Muscle of back (tissue), 11 donors: Measurements from ENCODE around the gene S100A6. TPM values are rescaled to one million over a fixed set of nuclear protein-coding genes. Genes with fewer than 3 reads are reported as not detected.
A peak's percentile ranks its signal among the peaks of the same experiment; 100 is the strongest.
"Not testable (repeated sequence)": the region's sequence is repeated elsewhere in the genome, so short reads cannot be mapped to it uniquely, and the experiment has no call there.

ENCODE experiments used
- DNase-seq, 3 donors: peaks; one replicate each; pipeline versions ENCODE4 v3.0.0 to v3.0.0-alpha.2; 2013
- polyA plus RNA-seq, 10 donors: library from polyadenylated mRNA; unstranded; fragments of 120-200 nt; gene quantifications; one replicate each; pipeline ENCODE4 v1.2.1, GENCODE V29; 2013; ENCODE audit not compliant: insufficient read length in 10 of 10

S100A6 gene
- polyA plus RNA-seq, 10 donors, result 159 to 322 (median 210) TPM

DNA sequence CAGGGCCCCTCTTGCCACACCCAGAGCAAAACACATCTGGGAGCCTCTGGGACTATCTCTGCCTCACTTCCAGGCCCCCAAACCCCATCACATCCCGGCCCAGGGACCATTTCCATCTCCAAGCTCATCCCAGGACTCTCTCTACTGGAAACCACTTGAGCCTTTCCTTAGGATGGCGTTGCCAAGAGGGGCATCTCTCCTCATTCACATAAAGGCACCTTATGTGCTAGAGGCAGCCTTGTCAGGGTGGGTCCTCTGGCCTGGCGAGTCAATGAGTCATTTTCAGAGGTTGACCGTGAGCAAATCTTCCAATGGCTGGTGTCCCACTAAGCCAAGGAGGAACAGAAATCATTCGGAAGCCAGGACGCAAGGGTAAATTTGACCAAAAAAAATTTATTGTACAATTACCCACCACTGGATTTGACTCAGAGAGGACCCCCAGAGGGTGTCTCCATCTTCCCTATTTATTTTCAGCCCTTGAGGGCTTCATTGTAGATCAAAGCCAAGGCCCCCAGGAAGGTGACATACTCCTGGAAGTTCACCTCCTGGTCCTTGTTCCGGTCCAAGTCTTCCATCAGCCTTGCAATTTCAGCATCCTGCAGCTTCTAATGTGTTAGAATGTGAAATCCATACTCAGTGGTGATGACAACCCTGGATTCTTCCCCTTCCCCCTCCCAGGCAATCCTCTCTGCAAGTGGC is 1.4 kb downstream of the S100A6 start:
- no peak for DNase-seq

DNA sequence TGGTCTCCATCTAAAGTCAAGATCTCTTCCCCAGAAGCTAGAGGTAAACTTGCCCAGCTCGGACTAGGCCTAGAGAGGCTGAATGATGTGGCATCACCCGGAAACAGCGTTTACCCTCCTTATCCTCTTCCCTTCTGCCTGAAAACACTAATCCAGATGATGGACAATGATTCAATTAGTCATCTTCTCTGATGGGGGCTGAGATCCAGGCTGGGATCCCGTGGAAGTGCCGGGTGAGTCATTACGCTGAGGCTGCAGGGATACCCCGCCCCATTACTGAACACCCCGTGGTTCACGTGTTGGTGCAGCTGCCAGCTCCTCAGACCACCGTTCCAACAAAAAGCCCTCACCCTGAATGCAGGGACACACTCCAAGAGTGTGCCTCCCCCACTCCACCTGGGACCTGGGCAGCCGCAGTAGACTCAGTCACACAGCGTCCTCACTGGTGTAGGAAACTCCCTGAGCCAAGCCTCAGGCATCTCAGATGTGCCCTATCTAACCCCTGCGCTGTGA is 2.0 kb downstream of the S100A6 start:
- DNase-seq, result peak in 1 of 3 donors; percentile 83

DNA sequence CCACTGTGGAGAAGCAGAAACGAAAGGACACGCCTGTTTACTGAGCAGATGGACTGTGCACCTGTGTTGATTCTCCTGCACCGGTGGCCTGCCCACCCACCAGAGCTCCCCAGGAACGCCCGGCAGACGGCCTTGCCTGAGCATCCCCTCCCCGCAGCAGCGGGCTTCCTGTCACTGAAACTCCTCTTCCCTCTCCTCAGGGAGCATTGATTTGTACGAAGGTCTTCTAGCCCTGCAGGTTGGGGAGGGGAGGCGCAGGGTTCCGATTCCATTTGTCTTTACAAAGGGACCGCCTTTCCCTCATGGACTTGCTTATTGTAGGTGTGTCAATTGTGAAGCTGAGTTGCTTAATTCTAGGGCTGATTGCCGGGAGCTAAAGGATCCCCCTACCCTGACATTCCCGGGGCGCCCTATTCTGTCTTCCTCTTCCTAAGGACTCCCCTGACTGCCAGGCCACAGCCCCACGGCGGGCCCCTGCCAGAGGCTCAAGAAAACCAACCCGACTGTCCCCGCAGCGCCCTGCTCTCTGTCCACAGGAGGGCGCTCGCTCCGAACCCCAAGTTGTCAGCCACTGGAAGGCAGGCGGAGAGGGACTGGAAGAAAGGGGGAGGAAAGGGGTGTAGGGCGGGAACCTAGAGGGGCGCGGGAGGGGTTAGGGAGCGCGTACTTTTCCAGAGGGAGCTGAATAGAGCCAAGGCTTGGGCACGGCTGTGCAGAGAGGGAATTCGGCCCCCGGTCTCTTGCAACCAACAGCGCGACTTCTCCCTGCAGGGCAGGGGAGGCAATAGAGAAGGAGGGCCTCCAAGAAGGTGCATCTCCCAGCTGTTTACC is 2.8 kb downstream of the S100A6 start:
- DNase-seq, result peak; percentile 88 to 94 (median 90)

DNA sequence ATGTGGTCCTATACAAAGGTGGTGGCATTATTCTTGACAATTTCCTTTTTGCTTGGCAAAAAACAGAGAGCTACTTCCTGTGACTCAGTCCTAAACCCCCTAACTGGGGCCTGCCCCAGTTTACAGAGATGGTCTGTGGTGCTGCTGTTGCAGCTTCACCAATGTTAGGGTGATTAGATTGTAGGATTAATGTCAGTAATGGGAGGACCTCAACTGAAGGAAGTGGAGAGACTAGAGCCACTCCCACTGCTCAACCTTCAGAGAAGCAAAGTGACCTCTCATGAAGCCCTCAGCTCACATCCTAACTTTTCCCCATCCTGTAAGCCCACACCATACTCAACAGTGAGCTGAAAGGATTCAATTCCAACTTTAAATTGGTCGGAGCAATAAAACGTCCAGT is 3.6 kb downstream of the S100A6 start:
- DNase-seq, result no peak

DNA sequence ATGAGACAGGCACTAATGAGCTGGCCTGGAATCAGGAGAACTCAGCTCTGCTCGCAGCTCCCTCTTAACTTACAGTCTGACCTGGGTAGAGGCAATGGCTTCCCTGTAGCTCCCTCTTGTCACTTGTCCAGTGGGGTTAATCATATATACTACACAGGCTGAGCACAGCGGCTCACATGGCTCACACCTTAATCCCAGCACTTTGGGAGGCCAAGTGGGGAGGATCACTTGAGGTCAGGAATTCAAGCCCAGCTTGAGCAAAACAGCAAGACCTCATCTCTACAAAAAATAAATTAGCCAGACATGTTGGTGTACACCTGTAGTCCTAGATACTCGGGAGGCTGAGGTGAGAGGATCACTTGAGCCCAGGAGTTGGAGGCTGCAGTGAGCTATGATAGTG is 4.2 kb downstream of the S100A6 start:
- no peak for DNase-seq

DNA sequence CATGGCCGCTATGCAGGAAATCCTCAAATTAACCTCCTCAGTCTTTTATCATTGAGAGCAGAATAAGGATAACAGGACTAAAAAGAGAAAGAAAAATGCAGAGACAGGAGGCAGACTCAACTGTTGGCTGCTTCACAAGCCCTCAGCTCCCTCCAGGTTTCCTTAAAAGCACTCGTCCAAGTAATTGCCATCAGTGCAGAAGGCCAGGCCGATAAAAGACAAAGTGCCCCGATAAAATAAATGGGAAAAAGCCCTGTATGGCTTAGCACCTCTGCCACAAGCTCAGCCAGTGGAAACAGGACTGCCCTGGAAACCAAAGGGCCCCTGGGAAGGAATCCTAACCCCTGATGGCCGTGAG is 8.1 kb downstream of the S100A6 start:
- DNase-seq, result no peak

DNA sequence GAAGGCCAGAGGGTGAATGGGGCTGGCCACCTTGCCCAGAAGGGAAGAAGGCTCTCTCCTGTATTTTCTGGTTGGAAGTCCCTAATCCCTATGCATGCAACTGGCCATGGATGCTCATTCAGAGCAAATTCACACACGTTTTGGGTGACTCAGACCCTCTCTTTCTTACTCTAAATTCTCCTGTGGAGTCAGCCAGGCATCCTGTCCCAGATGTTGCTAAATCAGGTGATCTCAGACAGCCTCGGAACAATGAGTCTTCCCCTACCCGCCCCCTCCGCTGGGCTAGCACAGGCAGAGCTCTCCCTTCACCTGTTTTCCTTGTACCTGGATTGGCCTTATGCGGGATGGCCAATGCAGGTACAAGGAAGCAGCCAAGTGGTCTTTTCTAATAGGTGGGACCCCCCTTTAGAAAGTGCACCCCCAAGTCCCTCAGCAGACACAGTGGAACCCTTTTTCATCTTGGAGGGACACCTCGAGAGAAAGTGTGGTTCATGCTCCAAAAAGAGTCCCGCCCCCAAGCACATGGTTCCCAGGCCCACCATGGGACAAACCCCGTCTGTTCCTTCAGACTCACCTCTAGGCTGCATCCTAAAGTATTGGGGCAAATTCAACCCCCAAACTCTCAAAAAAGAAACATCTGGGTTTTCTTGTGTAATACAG is 8.6 kb downstream of the S100A6 start:
- DNase-seq, result no peak

DNA sequence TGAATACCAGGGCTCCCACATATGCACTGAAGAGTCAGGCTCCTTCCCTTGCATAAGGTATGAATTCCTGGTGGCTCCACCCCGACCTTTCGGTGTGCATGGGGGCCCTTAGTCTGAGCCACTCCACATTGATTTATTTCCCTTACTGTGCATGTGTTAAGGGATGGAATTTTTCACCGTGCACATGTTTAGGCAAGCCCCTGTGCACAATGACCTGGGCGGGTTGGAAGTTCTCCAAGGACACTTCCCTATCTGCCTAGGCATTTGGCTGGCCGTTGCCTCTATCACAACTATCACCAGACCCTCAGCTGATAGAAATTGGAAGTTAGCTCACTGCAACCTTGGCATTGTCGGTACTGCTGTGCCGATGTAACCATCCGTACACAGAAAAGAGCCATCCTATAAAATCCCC is 9.7 kb downstream of the S100A6 start:
- no peak for DNase-seq

DNA sequence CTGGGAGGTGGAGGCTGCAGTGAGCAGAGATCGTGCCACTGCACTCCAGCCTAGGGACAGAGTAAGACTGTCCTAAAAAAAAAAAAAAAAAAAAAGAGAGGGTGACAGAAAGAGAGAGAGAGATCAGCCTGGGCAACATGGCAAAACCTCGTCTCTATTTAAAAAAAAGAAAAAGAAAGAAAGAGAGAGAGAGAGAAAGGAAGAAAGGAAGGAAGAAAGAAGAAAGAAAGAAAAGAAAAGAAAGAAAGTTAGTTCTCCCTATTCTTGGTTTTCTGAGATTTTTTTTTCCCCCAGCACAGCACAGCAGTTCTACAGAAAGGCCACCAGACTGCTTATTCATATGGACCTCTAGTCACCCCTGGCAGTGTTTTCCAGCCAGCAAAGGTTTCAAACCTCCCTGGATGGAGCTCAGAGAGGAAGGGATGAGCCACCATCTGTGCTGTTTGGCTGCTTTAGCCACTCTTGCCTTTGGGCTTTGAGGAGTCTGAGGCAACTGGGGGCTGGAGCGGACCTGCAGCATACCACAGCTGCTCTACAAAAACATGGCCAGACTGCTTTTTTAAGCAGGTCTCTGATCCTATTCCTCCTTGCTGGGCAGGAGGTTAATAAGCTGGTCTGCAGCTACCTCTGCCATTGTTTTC is 10.6 kb downstream of the S100A6 start:
- DNase-seq, result peak in 1 of 3 donors; percentile 53

DNA sequence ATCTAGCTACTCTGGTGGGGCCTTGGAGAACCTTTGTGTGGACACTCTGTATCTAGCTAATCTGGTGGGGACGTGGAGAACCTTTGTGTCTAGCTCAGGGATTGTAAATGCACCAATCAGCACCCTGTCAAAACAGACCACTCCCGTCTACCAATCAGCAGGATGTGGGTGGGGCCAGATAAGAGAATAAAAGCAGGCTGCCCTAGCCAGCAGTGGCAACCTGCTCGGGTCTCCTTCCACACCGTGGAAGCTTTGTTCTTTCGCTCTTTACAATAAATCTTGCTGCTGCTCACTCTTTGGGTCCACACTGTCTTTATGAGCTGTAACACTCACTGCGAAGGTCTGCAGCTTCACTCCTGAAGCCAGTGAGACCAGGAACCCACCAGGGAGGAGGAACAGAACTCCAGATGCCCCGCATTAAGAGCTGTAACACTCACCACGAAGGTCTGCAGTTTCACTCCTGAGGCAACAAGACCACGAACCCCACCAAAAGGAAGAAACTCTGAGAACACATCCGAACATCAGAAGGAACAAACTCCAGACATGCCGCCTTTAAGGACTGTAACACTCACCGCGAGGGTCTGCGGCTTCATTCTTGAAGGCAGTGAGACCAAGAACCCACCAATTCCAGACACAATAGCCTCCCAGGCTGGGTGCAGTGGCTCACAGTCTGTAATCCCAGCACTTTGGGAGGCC is 13.3 kb downstream of the S100A6 start:
- not testable (repeated sequence) for DNase-seq

DNA sequence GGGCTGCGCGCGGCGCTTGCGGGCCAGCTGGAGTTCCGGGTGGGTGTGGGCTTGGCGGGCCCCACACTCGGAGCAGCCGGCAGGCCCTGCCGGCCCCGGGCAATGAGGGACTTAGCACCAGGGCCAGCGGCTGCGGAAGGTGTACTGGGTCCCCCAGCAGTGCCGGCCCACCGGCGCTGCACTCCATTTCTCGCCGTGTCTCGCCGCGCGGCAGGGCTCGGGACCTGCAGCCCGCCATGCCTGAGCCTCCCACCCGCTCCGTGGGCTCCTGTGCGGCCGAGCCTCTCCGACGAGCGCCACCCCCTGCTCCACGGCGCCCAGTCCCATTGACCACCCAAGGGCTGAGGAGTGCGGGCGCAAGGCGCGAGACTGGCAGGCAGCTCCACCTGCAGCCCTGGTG is 14.0 kb downstream of the S100A6 start:
- not testable (repeated sequence) for DNase-seq

DNA sequence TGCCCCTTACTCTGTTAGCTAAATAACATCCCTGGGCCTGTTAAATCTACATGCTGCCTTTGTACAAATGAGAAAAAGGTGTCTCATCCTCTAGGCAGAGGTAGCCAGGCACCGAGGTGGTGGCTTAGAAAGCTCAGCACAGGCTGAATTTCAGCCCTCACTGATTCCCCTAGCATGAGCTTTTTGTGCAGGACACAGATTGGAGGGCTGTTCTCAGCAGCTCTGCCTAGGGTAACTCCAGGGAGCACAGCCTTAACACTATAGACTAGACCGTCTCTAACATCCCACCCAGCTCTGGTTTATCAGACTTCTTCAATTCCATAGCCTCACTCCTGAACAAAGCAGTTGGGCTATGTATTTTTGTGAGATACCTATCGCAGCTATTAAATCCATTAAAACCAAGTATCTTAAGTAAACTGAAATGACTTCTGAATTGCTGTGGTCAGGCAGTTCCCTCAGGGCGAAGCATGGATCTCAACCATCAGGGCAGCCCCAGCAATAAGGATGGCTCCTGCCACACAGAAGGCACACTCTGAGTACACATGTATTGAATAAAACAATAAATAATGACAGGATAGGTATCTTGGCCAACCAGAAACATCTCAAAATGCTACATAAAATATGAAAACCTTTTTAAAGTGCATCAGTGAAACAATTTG is 14.8 kb downstream of the S100A6 start:
- DNase-seq, result no peak

DNA sequence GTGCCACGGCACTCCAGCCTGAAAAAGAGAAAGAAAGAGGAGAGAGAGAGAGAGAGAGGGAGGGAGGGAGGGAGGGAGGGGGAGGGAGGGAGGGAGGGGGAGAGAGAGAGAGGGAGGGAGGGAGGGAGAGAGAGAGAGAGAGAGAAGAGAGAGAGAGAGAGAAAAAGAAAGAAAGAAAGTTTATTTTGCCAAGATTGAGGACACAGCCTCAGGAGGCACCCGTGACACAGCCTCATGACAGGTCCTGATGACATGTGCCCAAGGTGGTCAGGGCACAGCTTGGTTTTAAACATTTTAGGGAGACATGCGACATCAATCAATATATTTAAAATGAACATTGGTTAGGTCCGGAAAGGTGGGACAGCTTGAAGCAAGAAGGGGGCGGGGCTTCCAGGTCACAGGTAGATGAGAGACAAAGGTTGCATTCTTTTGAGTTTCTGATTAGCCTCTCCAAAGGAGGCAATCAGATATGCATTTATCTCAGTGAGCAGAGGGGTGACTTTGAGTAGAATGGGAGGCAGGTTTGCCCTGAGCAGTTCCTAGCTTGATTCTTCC is 15.6 kb downstream of the S100A6 start:
- not testable (repeated sequence) for DNase-seq

DNA sequence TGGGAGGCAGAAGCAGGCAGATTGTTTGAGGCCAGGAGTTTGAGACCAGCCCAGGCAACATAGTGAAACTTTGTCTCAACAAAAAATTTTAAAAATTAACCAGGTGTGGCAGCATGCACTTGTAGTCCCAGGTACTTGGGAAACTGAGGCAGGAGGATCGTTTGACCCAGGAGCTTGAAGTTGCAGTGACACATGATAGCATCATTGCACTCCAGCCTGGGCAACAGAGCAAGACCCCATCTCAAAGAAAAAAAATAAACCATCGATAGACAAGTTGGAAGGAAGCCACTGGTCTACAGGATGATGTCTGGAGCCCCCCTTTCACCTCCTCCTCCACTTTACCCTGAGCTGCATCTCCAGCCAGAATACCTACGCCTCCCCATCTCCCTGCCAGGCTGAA is 16.5 kb downstream of the S100A6 start:
- no peak for DNase-seq

DNA sequence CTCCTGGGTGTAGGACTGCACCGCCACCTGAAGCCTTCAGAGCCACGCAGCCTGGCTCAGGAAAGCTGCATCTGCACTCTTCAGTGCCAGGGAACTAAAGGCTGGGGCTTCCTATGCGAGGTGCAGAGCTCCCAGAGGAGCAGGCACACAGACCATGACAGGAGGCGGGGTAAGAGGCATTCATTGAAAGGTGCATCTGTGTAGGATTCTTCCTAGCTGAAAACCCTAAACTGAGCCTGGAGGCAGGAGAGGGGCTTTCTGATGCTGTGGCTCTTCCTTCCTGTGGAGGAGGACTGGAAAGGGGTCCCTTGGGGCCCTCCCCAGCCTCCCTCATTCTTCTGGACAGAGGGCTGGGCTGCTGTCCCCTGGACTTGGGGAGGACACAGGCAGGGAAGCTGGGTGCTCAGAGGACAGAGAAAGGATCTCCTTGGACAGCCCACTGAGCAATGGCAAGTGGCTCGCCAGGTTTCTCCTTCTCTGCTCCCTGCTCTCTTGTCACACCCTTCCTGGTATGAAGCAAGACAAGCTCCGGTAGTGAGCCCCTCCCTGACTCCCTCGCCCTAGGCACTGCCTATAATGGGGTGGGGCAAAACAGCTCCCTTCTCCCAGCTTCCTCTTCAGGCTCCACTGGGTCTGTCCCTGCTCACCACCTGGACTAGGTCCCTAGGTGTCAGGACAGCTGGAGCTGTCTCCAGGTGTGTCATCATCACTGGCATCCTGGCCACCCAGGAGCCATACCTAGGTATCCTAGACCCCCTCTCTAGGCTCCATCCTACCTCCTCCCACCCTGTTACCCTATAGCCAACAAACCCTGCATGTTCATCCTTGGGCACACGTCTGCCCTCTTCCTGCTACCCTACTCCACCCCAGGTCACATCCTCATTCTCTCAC is 20.0 kb downstream of the S100A6 start:
- DNase-seq, result no peak

DNA sequence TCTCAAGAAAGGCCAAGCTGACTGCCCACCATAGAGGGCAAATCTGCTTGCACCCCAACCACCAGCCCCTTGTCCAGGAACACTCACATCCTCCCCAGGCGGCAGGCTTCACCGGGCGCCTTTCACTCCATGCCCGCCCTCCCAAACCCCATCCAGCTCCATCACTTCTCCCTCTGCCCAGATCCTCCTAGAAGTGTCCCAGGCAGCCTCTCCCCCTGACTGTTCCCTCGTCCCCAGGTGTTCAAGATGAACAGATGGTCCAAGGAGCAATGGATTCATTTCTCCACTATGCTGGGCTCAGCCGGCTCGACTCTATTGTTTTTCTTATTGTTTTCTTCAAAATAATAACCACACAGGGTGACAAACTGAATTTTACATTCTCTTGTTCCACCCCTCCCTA is 22.1 kb downstream of the S100A6 start:
- DNase-seq, result no peak

DNA sequence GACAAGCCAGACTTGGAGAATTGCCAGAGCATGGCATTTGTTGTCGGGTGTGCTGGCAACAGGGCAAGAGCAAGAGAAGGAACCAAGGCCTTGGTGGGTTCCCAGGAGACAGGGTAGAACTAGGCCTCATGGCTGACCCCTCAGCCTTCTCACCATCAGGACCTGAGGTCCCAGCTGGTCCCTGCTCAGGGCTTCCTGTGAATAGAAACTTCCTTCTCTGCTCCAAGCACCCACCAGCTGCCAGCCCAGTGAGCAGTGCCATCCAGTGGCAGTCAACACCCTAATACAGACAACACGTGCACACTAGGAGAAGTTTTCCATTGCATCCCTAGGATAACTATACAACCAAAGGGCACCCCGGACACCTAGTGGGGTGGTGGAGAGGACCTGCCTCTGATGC is 22.8 kb downstream of the S100A6 start:
- DNase-seq, result no peak

DNA sequence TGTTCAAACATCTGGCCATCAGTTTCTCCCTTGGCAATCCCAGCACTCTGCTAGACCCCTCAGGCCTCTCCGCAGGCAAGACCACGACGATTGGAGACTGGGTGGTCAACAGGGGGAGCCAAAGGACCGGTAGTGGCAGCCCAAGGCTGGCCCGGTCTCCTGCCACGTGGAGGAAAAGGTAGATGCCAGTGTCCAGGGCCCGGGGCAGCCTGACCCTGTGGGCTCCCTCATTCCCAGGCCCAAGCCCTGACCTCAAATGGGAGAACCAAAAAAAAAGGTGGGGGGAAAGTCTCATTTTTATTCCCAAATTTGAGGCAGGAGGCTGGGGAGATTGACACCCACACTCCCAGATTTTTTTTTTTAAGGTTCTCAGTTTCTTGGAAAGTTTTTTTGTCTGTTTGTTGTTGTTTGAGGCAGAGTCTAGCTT is 24.8 kb downstream of the S100A6 start:
- peak; percentile 67 to 91 (median 85) for DNase-seq

DNA sequence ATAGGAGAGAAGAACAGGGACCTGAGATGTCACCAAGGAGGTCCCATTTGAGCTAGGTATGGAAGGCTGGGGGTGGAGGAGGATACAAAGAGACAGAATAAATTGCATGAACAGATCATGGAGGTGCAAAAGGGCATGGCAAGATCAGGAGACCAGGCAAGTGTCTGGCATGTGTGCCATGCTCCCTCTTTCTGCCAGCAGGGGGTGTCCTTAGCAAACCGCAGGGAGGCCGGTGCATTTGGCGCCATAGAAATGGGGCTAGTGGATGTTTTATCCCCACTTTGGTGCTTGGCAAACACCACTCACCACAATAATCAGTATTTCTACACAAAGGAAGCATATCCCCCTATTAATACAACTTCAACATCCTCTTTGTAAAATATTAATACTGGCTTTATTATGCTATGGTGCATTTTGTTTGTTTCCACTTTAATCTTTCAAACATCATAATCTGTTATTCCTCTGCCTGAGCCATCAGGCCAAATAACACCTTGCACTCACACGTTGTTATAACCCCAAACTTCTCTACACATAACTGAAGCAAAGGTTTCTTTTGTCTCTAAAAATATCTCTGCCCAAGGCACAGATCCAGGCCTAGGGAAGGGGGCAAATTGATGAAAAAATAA is 25.9 kb downstream of the S100A6 start:
- DNase-seq, result no peak
